Measurements from ENCODE around the gene PDZD2. TPM values are rescaled to one million over a fixed set of nuclear protein-coding genes. Genes with fewer than 3 reads are reported as not detected.
"Not testable (repeated sequence)": the region's sequence is repeated elsewhere in the genome, so short reads cannot be mapped to it uniquely, and the experiment has no call there.

Gene PDZD2
- total and polyA plus RNA-seq, 11 donors: 28.3 to 116 (median 80.6) TPM

DNA sequence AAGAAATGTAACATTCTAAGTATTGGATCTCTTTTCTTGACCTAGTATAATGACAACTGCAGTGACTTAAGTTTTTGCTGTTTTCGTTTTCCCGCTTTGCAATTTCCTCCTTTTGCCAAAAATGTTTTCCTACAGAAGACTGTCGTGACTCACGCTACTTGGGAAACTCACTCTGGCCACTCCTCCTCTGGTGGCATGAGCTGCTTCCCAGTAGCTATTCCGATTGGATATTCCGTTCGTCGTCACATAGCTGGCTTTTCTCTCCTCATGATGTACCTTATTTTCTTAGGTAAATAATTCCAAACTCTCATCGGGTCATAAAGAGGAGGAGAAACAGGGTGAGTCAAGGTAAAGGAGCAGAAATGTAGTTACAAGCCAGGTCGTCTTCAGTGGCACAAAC, 470.3 kb downstream of the PDZD2 start:
- H3K36me3 ChIP-seq: peaks cover 0 to 100% (median 94%) of the 10 kb centered on the region in 9 donors
- DNase-seq (no peak), ATAC-seq (no peak)
- TF ChIP-seq, protein P1, sequence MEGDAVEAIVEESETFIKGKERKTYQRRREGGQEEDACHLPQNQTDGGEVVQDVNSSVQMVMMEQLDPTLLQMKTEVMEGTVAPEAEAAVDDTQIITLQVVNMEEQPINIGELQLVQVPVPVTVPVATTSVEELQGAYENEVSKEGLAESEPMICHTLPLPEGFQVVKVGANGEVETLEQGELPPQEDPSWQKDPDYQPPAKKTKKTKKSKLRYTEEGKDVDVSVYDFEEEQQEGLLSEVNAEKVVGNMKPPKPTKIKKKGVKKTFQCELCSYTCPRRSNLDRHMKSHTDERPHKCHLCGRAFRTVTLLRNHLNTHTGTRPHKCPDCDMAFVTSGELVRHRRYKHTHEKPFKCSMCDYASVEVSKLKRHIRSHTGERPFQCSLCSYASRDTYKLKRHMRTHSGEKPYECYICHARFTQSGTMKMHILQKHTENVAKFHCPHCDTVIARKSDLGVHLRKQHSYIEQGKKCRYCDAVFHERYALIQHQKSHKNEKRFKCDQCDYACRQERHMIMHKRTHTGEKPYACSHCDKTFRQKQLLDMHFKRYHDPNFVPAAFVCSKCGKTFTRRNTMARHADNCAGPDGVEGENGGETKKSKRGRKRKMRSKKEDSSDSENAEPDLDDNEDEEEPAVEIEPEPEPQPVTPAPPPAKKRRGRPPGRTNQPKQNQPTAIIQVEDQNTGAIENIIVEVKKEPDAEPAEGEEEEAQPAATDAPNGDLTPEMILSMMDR (IDR thresholded peaks at IDR 0.05): no peak
- TF ChIP-seq POLR2A (IDR thresholded peaks at IDR 0.05): no peak
- 86 to 90% (median 88%) methylated on average over 10 of the region's 10 CpGs for WGBS, 4 donors
- H3K4me1 ChIP-seq: peaks cover 0 to 7% (median 0%) of the 10 kb centered on the region in 12 donors
- H3K9me3 ChIP-seq: no peaks in the 10 kb centered on the region
- intact Hi-C loops (cut with DNase I): loop anchor here in 2 of 10 donors (5.0 kb wide), 1 partner anchor 63 kb away; the partner anchor contains the start of gene GOLPH3 (in 2 of the 2)
- H3K27me3 ChIP-seq: no peaks in the 10 kb centered on the region
- H3K27ac ChIP-seq: no peak overlapping the region
- H3K4me3 ChIP-seq: no peak overlapping the region

DNA sequence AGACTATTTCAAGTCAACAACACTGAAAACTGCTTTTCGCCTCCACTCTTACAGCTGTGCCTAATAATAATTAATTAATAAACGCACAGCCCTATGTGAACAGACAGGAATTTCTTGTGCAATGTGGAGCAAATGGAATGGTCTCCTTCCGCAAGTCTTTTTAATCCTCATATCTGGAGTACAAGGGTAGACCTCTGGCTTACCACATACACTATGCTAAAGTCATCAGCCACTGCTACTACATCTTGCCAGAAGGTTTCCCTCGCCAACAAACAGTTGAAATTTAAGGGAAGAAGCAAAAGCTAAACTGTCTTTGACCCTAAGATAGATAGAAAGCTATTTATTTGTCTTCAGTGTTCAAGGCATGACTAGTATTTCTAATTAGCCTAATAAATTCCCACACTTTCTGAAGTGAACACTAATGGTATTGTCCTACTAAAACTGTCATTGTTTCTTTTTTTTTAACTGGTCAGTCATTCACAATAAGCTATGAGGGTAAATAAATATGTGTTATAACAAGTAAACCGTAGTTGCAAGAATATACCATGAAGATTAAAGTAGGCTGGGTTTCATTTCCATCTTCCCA, 471.3 kb downstream of the PDZD2 start:
- Histone ChIP-seq H3K27me3 (no peaks in the 10 kb centered on the region), H3K4me1 (peaks cover 0 to 7% (median 0%) of the 10 kb centered on the region in 12 donors), H3K9me3 (no peaks in the 10 kb centered on the region), H3K36me3 (peaks cover 0 to 97% (median 84%) of the 10 kb centered on the region in 9 donors), H3K27ac (no peak overlapping the region), H3K4me3 (no peak overlapping the region)
- DNase-seq (no peak), ATAC-seq (no peak)
- TF ChIP-seq, protein P1 (IDR thresholded peaks at IDR 0.05): no peak
- TF ChIP-seq POLR2A (IDR thresholded peaks at IDR 0.05): no peak
- intact Hi-C loops (cut with DNase I): no loop called here
- WGBS, 4 donors: 87 to 93% (median 92%) methylated on average over 5 of the region's 5 CpGs

DNA sequence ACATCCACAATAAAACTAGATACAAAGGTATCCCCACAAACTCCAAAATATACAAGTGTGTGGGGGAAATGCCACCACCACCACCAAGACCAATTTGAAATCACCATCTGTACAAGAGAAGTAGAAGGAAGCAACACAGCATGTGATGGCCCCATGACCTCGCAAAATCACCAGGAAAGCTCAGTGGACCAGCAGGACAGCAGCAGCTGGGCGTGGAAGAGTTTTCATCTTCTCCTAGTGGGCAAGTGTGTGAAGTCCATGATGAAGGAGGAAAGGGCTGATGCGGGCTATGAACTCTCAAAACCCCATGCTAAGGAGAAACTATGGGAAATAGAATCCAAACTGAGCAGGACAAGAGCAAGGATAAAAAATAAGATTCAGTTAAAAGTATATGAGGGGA, 477.1 kb downstream of the PDZD2 start:
- intact Hi-C loops (cut with DNase I): no loop called here
- ATAC-seq: no peak
- peaks cover 0 to 78% (median 67%) of the 10 kb centered on the region in 9 donors for H3K36me3 ChIP-seq

DNA sequence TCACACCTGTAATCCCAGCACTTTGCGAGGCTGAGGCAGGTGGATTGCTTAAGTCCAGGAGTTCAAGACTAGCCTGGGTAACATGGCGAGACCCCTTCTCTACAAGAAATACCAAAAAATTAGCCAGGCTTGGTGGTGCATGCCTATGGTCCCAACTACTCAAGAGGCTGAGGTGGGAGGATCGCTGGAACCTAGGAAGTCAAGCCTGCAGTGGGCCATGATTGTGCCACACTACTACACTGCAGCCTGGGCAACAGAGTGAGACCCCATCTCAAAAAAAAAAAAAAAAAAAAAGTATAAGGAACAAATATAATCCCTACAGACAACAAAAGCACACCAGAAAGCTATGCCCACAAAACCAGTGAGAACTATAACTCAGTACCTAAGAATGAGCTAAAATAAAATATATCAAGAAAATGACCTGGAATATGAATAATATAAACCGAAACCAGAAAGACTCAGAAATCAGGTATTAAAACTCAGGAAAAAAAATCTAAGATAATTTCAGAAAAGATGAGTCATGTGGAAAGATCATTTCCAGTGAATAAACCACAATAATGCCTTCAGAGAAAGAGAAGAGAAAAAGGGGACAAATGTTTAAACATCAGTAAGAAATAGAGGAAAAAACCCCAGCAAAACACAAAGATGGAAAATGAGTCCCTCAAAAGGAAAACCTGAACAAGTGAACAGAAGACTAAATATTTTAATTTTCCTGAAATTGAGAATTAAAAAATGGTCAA, 477.8 kb downstream of the PDZD2 start:
- Histone ChIP-seq H3K27me3 (no peaks in the 10 kb centered on the region), H3K9me3 (no peaks in the 10 kb centered on the region), H3K4me1 (peaks cover 0 to 13% (median 0%) of the 10 kb centered on the region in 12 donors), H3K27ac (no peak overlapping the region), H3K36me3 (peaks cover 0 to 78% (median 66%) of the 10 kb centered on the region in 9 donors), H3K4me3 (no peak overlapping the region)
- DNase-seq (no peak), ATAC-seq (no peak)
- WGBS, 4 donors: 94 to 98% (median 98%) methylated on average over 4 of the region's 4 CpGs
- TF ChIP-seq, protein P1 (IDR thresholded peaks at IDR 0.05): no peak
- TF ChIP-seq POLR2A (IDR thresholded peaks at IDR 0.05): no peak
- intact Hi-C loops (cut with DNase I): no loop called here

More for the DNA sequence above, 477.1 kb downstream of the PDZD2 start:
- peaks cover 0 to 13% (median 0%) of the 10 kb centered on the region in 12 donors for H3K4me1 ChIP-seq
- no peak overlapping the region for H3K4me3 ChIP-seq
- no peak for TF ChIP-seq POLR2A (IDR thresholded peaks at IDR 0.05)
- TF ChIP-seq, protein P1 (IDR thresholded peaks at IDR 0.05): no peak
- no peak for DNase-seq
- no peaks in the 10 kb centered on the region for H3K9me3 ChIP-seq
- no peaks in the 10 kb centered on the region for H3K27me3 ChIP-seq
- H3K27ac ChIP-seq: no peak overlapping the region
- 76 to 89% (median 85%) methylated on average over 3 of the region's 3 CpGs for WGBS, 4 donors

DNA sequence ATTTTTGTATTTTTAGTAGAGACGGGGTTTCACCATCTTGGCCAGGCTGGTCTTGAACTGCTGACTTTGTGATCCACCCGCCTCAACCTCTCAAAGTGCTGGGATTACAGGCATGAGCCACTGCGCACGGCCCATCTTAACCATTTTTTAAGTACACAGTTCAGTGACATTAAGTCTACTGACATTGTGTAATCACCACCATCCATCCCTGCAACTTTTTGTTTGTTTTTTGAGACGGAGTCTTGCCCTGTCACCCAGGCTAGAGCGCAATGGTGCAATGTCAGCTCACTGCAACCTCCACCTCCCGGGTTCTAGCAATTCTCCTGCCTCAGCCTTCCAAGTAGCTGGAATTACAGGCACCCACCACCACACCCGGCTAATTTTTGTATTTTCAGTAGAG, 480.0 kb downstream of the PDZD2 start:
- ATAC-seq: not testable (repeated sequence)
- 97 to 99% (median 98%) methylated on average over 8 of the region's 8 CpGs for WGBS, 4 donors

More for the DNA sequence above, 480.0 kb downstream of the PDZD2 start:
- DNase-seq; H3K27me3 ChIP-seq; intact Hi-C loops (cut with DNase I); H3K27ac ChIP-seq; H3K4me3 ChIP-seq; H3K9me3 ChIP-seq: not testable (repeated sequence)
- Histone ChIP-seq H3K36me3 (peaks cover 0 to 70% (median 52%) of the 10 kb centered on the region in 9 donors), H3K4me1 (peaks cover 0 to 18% (median 7%) of the 10 kb centered on the region in 12 donors)

All from heart left ventricle (tissue), 16 donors.